ENCODE data around the gene KAT2A. TPM values are rescaled to one million over a fixed set of nuclear protein-coding genes. Genes with fewer than 3 reads are reported as not detected.

KAT2A gene
- total RNA-seq, 1 experiment from 2014 or later: 44.8 TPM

GRCh38 chr17:42107597-42108576 is 13.3 kb downstream of the KAT2A start:
- peak overlapping the region; percentile 89 for H3K27ac Mint-ChIP-seq
- peaks cover 24% of the 10 kb centered on the region for H3K4me1 Mint-ChIP-seq
- CTCF ChIA-PET: interaction anchor here (0.6 to 4.1 kb wide), 16 partner anchors 8 to 419 kb away, joined by 3 to 19 read pairs (median 4); partner anchors contain the start of genes DNAJC7, HSPB9, KAT2A and KCNH4

More at GRCh38 chr17:42107597-42108576, 13.3 kb downstream of the KAT2A start:
- ATAC-seq (peak; percentile 96), DNase-seq (ENCODE audit: low spot score) (peak; percentile 99)
- Mint-ChIP-seq H3K9me3 (no peaks in the 10 kb centered on the region), H3K4me3 (peak overlapping the region; percentile 70), H3K27me3 (ENCODE audit: low read depth) (peaks cover 6% of the 10 kb centered on the region), H3K36me3 (no peaks in the 10 kb centered on the region)
- POLR2A ChIA-PET: interaction anchor here (0.8 to 1.2 kb wide), 5 partner anchors 13 to 88 kb away, joined by 3 to 8 read pairs (median 4); partner anchors contain the start of genes KAT2A, KCNH4 and NKIRAS2
- TF ChIP-seq MXD4 (CRISPR knock-in tag; IDR thresholded peaks at IDR 0.05; ENCODE audit: borderline replicate concordance): no peak
- no peak for TF ChIP-seq ZMAT4 (CRISPR knock-in tag; IDR thresholded peaks at IDR 0.05)
- 0 out of 2 replicates have a peak, but pooled peaks have one; percentile 44 for TF ChIP-seq FOXP4 (CRISPR knock-in tag; IDR thresholded peaks at IDR 0.05)
- no peak for TF ChIP-seq PRRX2 (CRISPR knock-in tag; IDR thresholded peaks at IDR 0.05)
- TF ChIP-seq ZNF138 (CRISPR knock-in tag; conservative IDR thresholded peaks at IDR 0.05): no peak
- TF ChIP-seq ATF1 (CRISPR knock-in tag; IDR thresholded peaks at IDR 0.05): 0 out of 2 replicates have a peak, but pooled peaks have one; percentile 25
- TF ChIP-seq FOXP1 (CRISPR knock-in tag; IDR thresholded peaks at IDR 0.05; ENCODE audit: borderline replicate concordance): 0 out of 2 replicates have a peak, but pooled peaks have one; percentile 7
- peak; percentile 95 for TF ChIP-seq NFE2L1 (CRISPR knock-in tag; IDR thresholded peaks at IDR 0.05)
- no peak for TF ChIP-seq ZNF121 (CRISPR knock-in tag; IDR thresholded peaks at IDR 0.05)
- TF ChIP-seq SP1 (CRISPR knock-in tag; conservative IDR thresholded peaks at IDR 0.05): peak; percentile 72
- no peak for TF ChIP-seq NR3C1 (CRISPR knock-in tag; conservative IDR thresholded peaks at IDR 0.05; ENCODE audit: low read depth)
- no peak for TF ChIP-seq ZNF263 (CRISPR knock-in tag; IDR thresholded peaks at IDR 0.05; ENCODE audit: low read depth)
- TF ChIP-seq MYBL2 (CRISPR knock-in tag; IDR thresholded peaks at IDR 0.05): no peak
- no peak for TF ChIP-seq GTF2I (CRISPR knock-in tag; conservative IDR thresholded peaks at IDR 0.05)
- TF ChIP-seq AR (CRISPR knock-in tag; IDR thresholded peaks at IDR 0.05): no peak
- no peak for TF ChIP-seq TP53 (CRISPR knock-in tag; IDR thresholded peaks at IDR 0.05)
- no peak for TF ChIP-seq NFATC4 (CRISPR knock-in tag; IDR thresholded peaks at IDR 0.05)
- no peak for TF ChIP-seq E2F5 (CRISPR knock-in tag; IDR thresholded peaks at IDR 0.05)
- peak; percentile 37; the same call in 1 of the 2 replicates for TF ChIP-seq ZNF423 (CRISPR knock-in tag; IDR thresholded peaks at IDR 0.05)
- peak; percentile 69 for TF ChIP-seq MAX (CRISPR knock-in tag; IDR thresholded peaks at IDR 0.05)
- TF ChIP-seq TEAD4 (CRISPR knock-in tag; IDR thresholded peaks at IDR 0.05): no peak
